Subcutaneous adipose tissue (tissue), 4 donors: Measurements from ENCODE around the gene SRF. TPM values are rescaled to one million over a fixed set of nuclear protein-coding genes. Genes with fewer than 3 reads are reported as not detected.

Experiments
- CTCF ChIP-seq: fragments of 450-650 bp; IDR thresholded peaks from one replicate; pipeline ENCODE4 v1.5.1; 2016; ENCODE audit warnings: low read depth, mild to moderate bottlenecking, control low read depth, antibody characterized with exemption, moderate library complexity
- total RNA-seq, 4 donors: library from RNA; depleted of rRNA; stranded (reverse); fragments of >200 nt; gene quantifications; one replicate each; pipeline ENCODE4 v1.1.0, GENCODE V29; 2016

SRF gene
- total RNA-seq, 4 donors from 2014 or later, result 8.5 to 22.8 (median 10.6) TPM

- no peak for TF ChIP-seq CTCF
Measured at GRCh38 chr6:43180058-43180457, 9.0 kb downstream of the SRF start.

- no peak for TF ChIP-seq CTCF
Measured at GRCh38 chr6:43180985-43181384, 9.9 kb downstream of the SRF start.

- TF ChIP-seq CTCF, result no peak
Measured at GRCh38 chr6:43181621-43181941, 10.5 kb downstream of the SRF start.

- no peak for TF ChIP-seq CTCF
Measured at GRCh38 chr6:43181942-43182860, 11.1 kb downstream of the SRF start, which contains the start of gene CUL9. CUL9 (plus strand) TSS chr6:43182196; CDS start chr6:43184311, 2,115 bp downstream.

GRCh38 chr6:43183441-43183840 is 12.4 kb downstream of the SRF start:
- no peak for TF ChIP-seq CTCF

GRCh38 chr6:43184268-43184985 is 13.4 kb downstream of the SRF start:
- TF ChIP-seq CTCF, result no peak

- no peak for TF ChIP-seq CTCF
Measured at GRCh38 chr6:43185391-43185985, 14.4 kb downstream of the SRF start.
